Peyer's patch (tissue), 4 donors: ENCODE measurements around the gene APOL4.

Experiments used
- CTCF ChIP-seq, 6 experiments: fragments of 450-650 bp in 4 of 6; fragments of 200-600 bp in 2 of 6; sonication (generic) in 1 of 6; IDR thresholded peaks; one replicate each; pipeline ENCODE4 v1.5.1; 2017 to 2019; ENCODE audit warnings: antibody characterized with exemption in 6 of 6, mild to moderate bottlenecking in 3 of 6, moderate library complexity in 1 of 6
- POLR2A ChIP-seq, 2 donors: fragments of 450-650 bp; IDR thresholded peaks; one replicate each; pipeline ENCODE4 v1.5.1; 2017; ENCODE audit warnings: antibody characterized with exemption in 2 of 2, mild to moderate bottlenecking in 2 of 2, moderate library complexity in 2 of 2

GRCh38 chr22:36215981-36216380 is 14.4 kb upstream of the APOL4 start:
- no peak for TF ChIP-seq CTCF (IDR thresholded peaks at IDR 0.05)
- TF ChIP-seq POLR2A (IDR thresholded peaks at IDR 0.05): no peak
